WI38 (cell line): ENCODE results near the gene PNPLA8.

Experiments used
- H3K4me3 ChIP-seq: 2 replicates; pipeline ENCODE4 v1.5.1; 2011; ENCODE audit warnings: low read depth, mild to moderate bottlenecking, control low read depth, low read length
- CTCF ChIP-seq: IDR thresholded peaks from 2 replicates; pipeline ENCODE4 v1.5.1; 2012; ENCODE audit warnings: low read depth, mild to moderate bottlenecking, control low read depth, low read length

PNPLA8 gene

DNA sequence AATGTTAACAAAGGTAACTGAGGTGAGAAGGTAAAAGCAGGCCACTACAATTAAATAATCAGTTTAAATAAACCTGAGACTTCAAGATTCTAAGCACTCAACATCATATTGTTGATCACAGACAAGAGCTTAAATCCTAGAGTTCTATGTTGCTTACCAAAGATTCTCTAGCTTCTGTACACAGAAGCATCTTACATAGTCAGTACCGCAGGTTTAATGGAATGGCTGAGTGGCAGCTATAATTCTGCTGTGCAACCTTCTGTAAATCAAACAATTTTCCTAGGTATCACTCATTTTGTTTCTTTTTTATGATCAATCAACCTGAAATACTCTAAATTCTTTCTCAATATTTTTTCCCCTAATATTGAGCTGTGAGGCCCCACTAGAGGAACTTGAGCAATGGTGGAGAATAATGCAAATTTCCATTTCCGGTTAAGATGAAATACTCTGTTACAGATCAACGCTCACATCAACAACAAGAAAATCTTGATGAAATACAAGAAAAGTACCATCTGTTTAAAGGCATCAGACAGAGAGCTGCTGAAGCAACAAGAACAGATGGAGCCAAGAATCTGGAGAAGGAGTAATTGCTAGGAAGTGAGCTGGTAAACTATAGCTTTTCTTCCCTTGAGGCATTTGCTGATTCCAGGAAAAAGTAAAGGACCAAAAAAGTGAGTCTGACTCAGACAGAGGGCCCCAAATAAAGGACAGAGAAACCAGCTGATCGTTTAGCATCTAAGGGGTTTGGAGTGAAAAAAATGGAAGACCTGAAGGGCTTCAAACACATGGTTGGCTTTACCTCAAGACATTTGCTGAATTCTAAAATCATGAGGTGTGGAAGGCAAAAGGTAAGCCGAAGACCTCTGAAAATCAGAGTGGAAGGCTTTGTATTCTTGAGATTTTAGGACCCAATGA lies 22.6 kb downstream of the PNPLA8 start:
- H3K4me3 ChIP-seq, result no peak overlapping the region
- no peak for TF ChIP-seq CTCF

GRCh38 chr7:108499566-108499965 lies 26.4 kb downstream of the PNPLA8 start:
- no peak for TF ChIP-seq CTCF
- H3K4me3 ChIP-seq, result peak overlapping the region; percentile 8; the same call in 1 of the 2 replicates

DNA sequence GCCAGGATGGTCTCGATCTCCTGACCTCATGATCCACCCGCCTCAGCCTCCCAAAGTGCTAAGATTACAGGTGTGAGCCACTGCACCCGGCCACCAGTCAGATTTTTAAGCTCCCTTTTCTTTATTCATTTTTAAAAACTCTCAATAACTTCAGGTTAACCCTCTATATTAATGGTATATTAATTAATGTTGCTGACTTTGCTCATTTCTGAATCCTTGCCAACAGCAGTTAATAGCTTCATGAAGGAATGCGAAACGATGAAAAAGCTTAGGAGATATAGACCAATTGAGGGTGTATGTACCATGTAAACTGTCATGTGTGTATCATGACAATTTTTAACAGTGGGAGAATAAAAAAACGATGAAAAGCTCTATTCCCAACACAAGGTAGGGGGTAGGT lies 27.5 kb downstream of the PNPLA8 start:
- TF ChIP-seq CTCF, result no peak
- no peak overlapping the region for H3K4me3 ChIP-seq

DNA sequence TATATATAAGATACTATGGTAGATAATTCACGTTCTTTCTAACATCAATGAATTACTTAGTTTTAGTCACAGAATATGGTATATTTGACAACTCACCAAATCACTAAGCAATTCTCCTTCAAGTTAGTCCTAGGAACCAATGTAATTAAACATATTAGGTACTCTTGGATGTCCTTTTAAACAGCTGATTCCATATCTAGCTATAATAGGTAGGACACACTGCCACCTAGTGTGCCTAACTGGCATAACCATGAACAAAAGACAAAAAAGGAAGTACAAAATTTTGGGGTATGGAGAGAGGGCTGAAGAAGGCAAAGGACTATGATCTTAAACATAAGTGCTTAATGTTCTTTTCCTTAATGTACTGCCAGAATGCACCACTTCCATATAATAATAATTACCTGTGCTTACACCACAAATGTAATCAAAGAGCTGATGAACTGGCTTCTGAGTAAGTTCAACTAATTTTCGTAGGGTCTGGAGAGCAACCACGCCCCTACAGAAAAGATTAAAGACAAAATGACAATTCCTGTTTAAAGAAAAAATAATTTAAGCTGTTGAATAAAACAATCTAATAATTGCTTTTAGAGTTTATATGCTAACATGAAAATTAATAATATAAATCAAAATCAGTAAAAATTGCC lies 28.7 kb downstream of the PNPLA8 start:
- H3K4me3 ChIP-seq, result no peak overlapping the region
- TF ChIP-seq CTCF, result peak; percentile 62

- H3K4me3 ChIP-seq, result no peak overlapping the region
- no peak for TF ChIP-seq CTCF
These were observed 33.2 kb downstream of the PNPLA8 start for GRCh38 chr7:108492742-108493141.

- no peak for TF ChIP-seq CTCF
- H3K4me3 ChIP-seq, result no peak overlapping the region
These were observed 37.0 kb downstream of the PNPLA8 start for GRCh38 chr7:108488768-108489538.
